ENCODE results near the gene PDE7B. TPM values are rescaled to one million over a fixed set of nuclear protein-coding genes. Genes with fewer than 3 reads are reported as not detected.

PDE7B gene
- total and polyA plus RNA-seq, 8 donors: 0.29 to 73.2 (median 5.0) TPM

GRCh38 chr6:136088693-136089092, 237.2 kb downstream of the PDE7B start:
- no peak overlapping the region for H3K27ac ChIP-seq
- no peaks in the 10 kb centered on the region for H3K9me3 ChIP-seq
- no peaks in the 10 kb centered on the region for H3K36me3 ChIP-seq
- no peaks in the 10 kb centered on the region for H3K27me3 ChIP-seq
- intact Hi-C loops (cut with DNase I; ENCODE audit: low total_unique reads): no loop called here
- H3K4me1 ChIP-seq: peaks cover 0 to 11% (median 0%) of the 10 kb centered on the region in 4 donors
- no peak for DNase-seq
- 88 to 96% (median 93%) methylated on average over 5 of the region's 5 CpGs for WGBS, 5 donors
- H3K4me3 ChIP-seq: no peak overlapping the region
- no peak for TF ChIP-seq CTCF (IDR thresholded peaks at IDR 0.05)
- TF ChIP-seq POLR2AphosphoS5 (IDR thresholded peaks at IDR 0.05): no peak
- no peak for TF ChIP-seq POLR2A (IDR thresholded peaks at IDR 0.05)
- TF ChIP-seq EP300 (IDR thresholded peaks at IDR 0.05): no peak

DNA sequence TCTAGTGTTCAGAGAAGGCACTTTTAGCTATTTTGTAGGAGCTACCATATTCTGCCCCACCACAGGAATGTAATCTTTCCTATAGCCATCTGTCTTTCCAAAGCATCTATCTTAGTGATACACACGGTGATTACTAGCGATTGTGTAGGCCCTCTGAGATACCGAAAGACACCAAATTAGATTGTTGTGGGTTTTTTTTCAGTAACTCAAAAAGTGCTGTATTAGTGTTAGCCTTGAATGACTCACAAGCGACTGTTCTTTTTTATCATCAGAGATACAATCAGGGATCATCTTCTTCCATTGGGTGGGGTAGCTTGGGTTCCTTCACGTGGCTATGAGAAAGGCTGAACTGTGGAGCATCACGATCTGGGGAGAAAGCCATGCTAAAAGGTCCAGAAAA, 238.4 kb downstream of the PDE7B start:
- H3K4me1 ChIP-seq: peaks cover 0 to 6% (median 0%) of the 10 kb centered on the region in 4 donors
- no peak overlapping the region for H3K27ac ChIP-seq
- 84 to 91% (median 87%) methylated on average over 6 of the region's 6 CpGs for WGBS, 5 donors
- H3K9me3 ChIP-seq: peaks cover 0 to 8% (median 0%) of the 10 kb centered on the region in 4 donors
- H3K36me3 ChIP-seq: no peaks in the 10 kb centered on the region
- TF ChIP-seq POLR2AphosphoS5 (IDR thresholded peaks at IDR 0.05) (no peak), EP300 (IDR thresholded peaks at IDR 0.05) (no peak), POLR2A (IDR thresholded peaks at IDR 0.05) (no peak), CTCF (IDR thresholded peaks at IDR 0.05) (no peak)
- no peak overlapping the region for H3K4me3 ChIP-seq
- DNase-seq: no peak
- H3K27me3 ChIP-seq: no peaks in the 10 kb centered on the region
- intact Hi-C loops (cut with DNase I; ENCODE audit: low total_unique reads): no loop called here

- Histone ChIP-seq H3K4me1 (peaks cover 0 to 2% (median 0%) of the 10 kb centered on the region in 4 donors), H3K27ac (no peak overlapping the region), H3K4me3 (no peak overlapping the region), H3K9me3 (peaks cover 0 to 8% (median 0%) of the 10 kb centered on the region in 4 donors), H3K36me3 (no peaks in the 10 kb centered on the region), H3K27me3 (no peaks in the 10 kb centered on the region)
- intact Hi-C loops (cut with DNase I; ENCODE audit: low total_unique reads): no loop called here
- TF ChIP-seq EP300 (IDR thresholded peaks at IDR 0.05) (no peak), POLR2A (IDR thresholded peaks at IDR 0.05) (no peak), CTCF (IDR thresholded peaks at IDR 0.05) (no peak), POLR2AphosphoS5 (IDR thresholded peaks at IDR 0.05) (no peak)
- WGBS, 5 donors: 36 to 53% (median 43%) methylated on average over 1 of the region's 1 CpG
- no peak for DNase-seq
These were observed 239.4 kb downstream of the PDE7B start for GRCh38 chr6:136090929-136091328.

GRCh38 chr6:136092897-136093296, 241.4 kb downstream of the PDE7B start:
- Histone ChIP-seq H3K27ac (no peak overlapping the region), H3K9me3 (peaks cover 0 to 8% (median 0%) of the 10 kb centered on the region in 4 donors), H3K4me1 (peaks cover 0 to 6% (median 0%) of the 10 kb centered on the region in 4 donors), H3K4me3 (no peak overlapping the region), H3K27me3 (no peaks in the 10 kb centered on the region), H3K36me3 (no peaks in the 10 kb centered on the region)
- 81 to 89% (median 86%) methylated on average over 3 of the region's 3 CpGs for WGBS, 5 donors
- no peak for DNase-seq
- intact Hi-C loops (cut with DNase I; ENCODE audit: low total_unique reads): no loop called here
- TF ChIP-seq EP300 (IDR thresholded peaks at IDR 0.05): no peak

GRCh38 chr6:136093835-136094234, 242.3 kb downstream of the PDE7B start:
- TF ChIP-seq POLR2A (IDR thresholded peaks at IDR 0.05): no peak
- no peak for TF ChIP-seq CTCF (IDR thresholded peaks at IDR 0.05)
- no peak for TF ChIP-seq EP300 (IDR thresholded peaks at IDR 0.05)
- TF ChIP-seq POLR2AphosphoS5 (IDR thresholded peaks at IDR 0.05): no peak
- Histone ChIP-seq H3K36me3 (no peaks in the 10 kb centered on the region), H3K9me3 (peaks cover 0 to 8% (median 0%) of the 10 kb centered on the region in 4 donors), H3K27me3 (no peaks in the 10 kb centered on the region), H3K4me3 (no peak overlapping the region), H3K4me1 (peaks cover 0 to 6% (median 0%) of the 10 kb centered on the region in 4 donors), H3K27ac (no peak overlapping the region)
- intact Hi-C loops (cut with DNase I; ENCODE audit: low total_unique reads): no loop called here
- no peak for DNase-seq
- 75 to 95% (median 87%) methylated on average over 1 of the region's 1 CpG for WGBS, 5 donors
